ENCODE results near the gene SAP30BP. TPM values are rescaled to one million over a fixed set of nuclear protein-coding genes. Genes with fewer than 3 reads are reported as not detected.

The SAP30BP gene
- polyA plus RNA-seq, 1 donor (not counting 4 experiments of a cell fraction or from before 2014, with no cell fraction given), result 99.0 TPM

DNA sequence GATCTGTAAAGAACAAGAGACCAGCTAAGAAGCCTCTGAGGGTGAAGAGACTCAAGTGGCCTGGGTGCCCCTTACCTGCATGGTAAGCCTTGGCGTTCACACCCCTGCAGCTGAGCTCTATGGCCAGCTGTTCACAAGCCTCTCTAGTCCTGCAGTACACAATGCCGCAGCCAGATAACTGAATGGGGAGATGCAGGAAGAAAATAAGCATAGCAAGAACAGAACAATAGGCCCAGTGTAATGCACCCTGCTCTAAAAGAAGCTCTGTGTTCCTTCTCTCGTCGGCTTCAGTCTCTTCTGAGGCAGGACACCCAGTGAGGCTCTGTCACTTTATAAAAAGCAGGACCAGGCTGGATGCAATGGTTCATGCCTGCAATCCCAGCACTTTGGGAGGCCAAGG, 5.6 kb upstream of the SAP30BP start:
- H3K27me3 ChIP-seq (ENCODE audit: control insufficient read depth, extremely low read depth, insufficient read depth, low read length), result no peaks in the 10 kb centered on the region
- DNase-seq (ENCODE audit: low read depth, low spot score) (no peak), FAIRE-seq (no peak)
- TF ChIP-seq, protein P1, sequence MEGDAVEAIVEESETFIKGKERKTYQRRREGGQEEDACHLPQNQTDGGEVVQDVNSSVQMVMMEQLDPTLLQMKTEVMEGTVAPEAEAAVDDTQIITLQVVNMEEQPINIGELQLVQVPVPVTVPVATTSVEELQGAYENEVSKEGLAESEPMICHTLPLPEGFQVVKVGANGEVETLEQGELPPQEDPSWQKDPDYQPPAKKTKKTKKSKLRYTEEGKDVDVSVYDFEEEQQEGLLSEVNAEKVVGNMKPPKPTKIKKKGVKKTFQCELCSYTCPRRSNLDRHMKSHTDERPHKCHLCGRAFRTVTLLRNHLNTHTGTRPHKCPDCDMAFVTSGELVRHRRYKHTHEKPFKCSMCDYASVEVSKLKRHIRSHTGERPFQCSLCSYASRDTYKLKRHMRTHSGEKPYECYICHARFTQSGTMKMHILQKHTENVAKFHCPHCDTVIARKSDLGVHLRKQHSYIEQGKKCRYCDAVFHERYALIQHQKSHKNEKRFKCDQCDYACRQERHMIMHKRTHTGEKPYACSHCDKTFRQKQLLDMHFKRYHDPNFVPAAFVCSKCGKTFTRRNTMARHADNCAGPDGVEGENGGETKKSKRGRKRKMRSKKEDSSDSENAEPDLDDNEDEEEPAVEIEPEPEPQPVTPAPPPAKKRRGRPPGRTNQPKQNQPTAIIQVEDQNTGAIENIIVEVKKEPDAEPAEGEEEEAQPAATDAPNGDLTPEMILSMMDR (optimal IDR thresholded peaks at IDR 0.05 in 1 of 3, IDR thresholded peaks at IDR 0.05 in 1 of 3, conservative IDR thresholded peaks at IDR 0.05 in 1 of 3; ENCODE audit: extremely low read depth in 1 of 3, insufficient read depth in 2 of 3, low read length in 3 of 3), result no peak
- TF ChIP-seq EZH2 (IDR thresholded peaks at IDR 0.05; ENCODE audit: low read length), result no peak
- H3K9me1 ChIP-seq (ENCODE audit: control insufficient read depth, extremely low read depth, insufficient read depth, low read length), result no peaks in the 10 kb centered on the region
- peaks cover 9% of the 10 kb centered on the region for H3K4me1 ChIP-seq (ENCODE audit: control insufficient read depth, extremely low read depth, insufficient read depth, low read length)
- H3K4me3 ChIP-seq (ENCODE audit: control insufficient read depth in 2 of 3, extremely low read depth in 1 of 3, insufficient read depth in 2 of 3, low read depth in 1 of 3, low read length in 3 of 3), result no peak overlapping the region
- peaks cover 26 to 40% of the 10 kb centered on the region in 2 experiments for H3K36me3 ChIP-seq (ENCODE audit: control insufficient read depth in 2 of 2, extremely low read depth in 1 of 2, insufficient read depth in 2 of 2, low read length in 2 of 2)
- H2AFZ ChIP-seq (ENCODE audit: control insufficient read depth, low read length), result no peak overlapping the region
- no peak overlapping the region for H3K27ac ChIP-seq (ENCODE audit: control insufficient read depth, insufficient read depth, low read length)
- peaks cover 12% of the 10 kb centered on the region for H3K79me2 ChIP-seq (ENCODE audit: control insufficient read depth, insufficient read depth, low read length)
- dilution Hi-C loops (cut with MboI; ENCODE audit: extremely low pct_ligation_motif_present, low sequenced_read_pairs), result no loop called here
- no peak overlapping the region for H3K9ac ChIP-seq (ENCODE audit: control insufficient read depth, extremely low read depth, insufficient read depth, low read length)
- no peaks in the 10 kb centered on the region for H4K20me1 ChIP-seq (ENCODE audit: control insufficient read depth, extremely low read depth, insufficient read depth, low read length)
- no peaks in the 10 kb centered on the region for H3K9me3 ChIP-seq (ENCODE audit: control insufficient read depth, low read depth, low read length)
- H3K4me2 ChIP-seq (ENCODE audit: control insufficient read depth, extremely low read depth, insufficient read depth, low read depth, low read length), result no peak overlapping the region

DNA sequence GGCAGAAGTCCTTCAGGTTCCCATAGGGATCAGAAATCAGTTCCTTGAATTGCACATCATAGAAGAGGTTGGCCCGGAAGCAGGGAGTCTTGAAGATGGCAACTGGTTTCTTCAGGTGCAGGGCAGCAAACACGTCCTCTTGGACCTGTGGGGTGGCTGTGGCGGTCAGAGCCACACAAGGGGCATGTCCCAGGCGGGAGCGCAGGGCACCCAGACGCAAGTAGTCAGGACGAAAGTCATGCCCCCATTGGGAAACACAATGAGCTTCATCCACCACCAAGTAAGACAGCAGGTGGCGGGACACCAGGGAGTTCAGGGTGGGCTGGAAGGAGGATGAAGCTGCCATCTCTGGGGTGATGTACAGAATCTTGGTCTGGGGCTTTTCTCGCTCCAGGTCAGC, 4.6 kb upstream of the SAP30BP start:
- Histone ChIP-seq H3K27me3 (ENCODE audit: control insufficient read depth, extremely low read depth, insufficient read depth, low read length) (no peaks in the 10 kb centered on the region), H3K27ac (ENCODE audit: control insufficient read depth, insufficient read depth, low read length) (no peak overlapping the region), H3K79me2 (ENCODE audit: control insufficient read depth, insufficient read depth, low read length) (peaks cover 20% of the 10 kb centered on the region), H3K4me1 (ENCODE audit: control insufficient read depth, extremely low read depth, insufficient read depth, low read length) (peaks cover 9% of the 10 kb centered on the region), H4K20me1 (ENCODE audit: control insufficient read depth, extremely low read depth, insufficient read depth, low read length) (no peaks in the 10 kb centered on the region), H2AFZ (ENCODE audit: control insufficient read depth, low read length) (no peak overlapping the region), H3K4me3 (ENCODE audit: control insufficient read depth in 2 of 3, extremely low read depth in 1 of 3, insufficient read depth in 2 of 3, low read depth in 1 of 3, low read length in 3 of 3) (no peak overlapping the region), H3K4me2 (ENCODE audit: control insufficient read depth, extremely low read depth, insufficient read depth, low read depth, low read length) (no peak overlapping the region), H3K9me3 (ENCODE audit: control insufficient read depth, low read depth, low read length) (no peaks in the 10 kb centered on the region), H3K36me3 (ENCODE audit: control insufficient read depth in 2 of 2, extremely low read depth in 1 of 2, insufficient read depth in 2 of 2, low read length in 2 of 2) (peaks cover 23 to 40% of the 10 kb centered on the region in 2 experiments), H3K9ac (ENCODE audit: control insufficient read depth, extremely low read depth, insufficient read depth, low read length) (no peak overlapping the region), H3K9me1 (ENCODE audit: control insufficient read depth, extremely low read depth, insufficient read depth, low read length) (no peaks in the 10 kb centered on the region)
- FAIRE-seq, result no peak
- dilution Hi-C loops (cut with MboI; ENCODE audit: extremely low pct_ligation_motif_present, low sequenced_read_pairs), result no loop called here
- TF ChIP-seq EZH2 (IDR thresholded peaks at IDR 0.05; ENCODE audit: low read length), result no peak
- TF ChIP-seq, protein P1 (optimal IDR thresholded peaks at IDR 0.05 in 1 of 3, IDR thresholded peaks at IDR 0.05 in 1 of 3, conservative IDR thresholded peaks at IDR 0.05 in 1 of 3; ENCODE audit: extremely low read depth in 1 of 3, insufficient read depth in 2 of 3, low read length in 3 of 3), result no peak
- DNase-seq (ENCODE audit: low read depth, low spot score), result no peak

All from keratinocyte (primary cell).